ENCODE results near the gene CTNND2.

Gene CTNND2

GRCh38 chr5:11214864-11215644 is 689.2 kb downstream of the CTNND2 start:
- H3K4me2 ChIP-seq (ENCODE audit: low read length) = no peak overlapping the region
- no peak overlapping the region for H3K4me3 ChIP-seq (ENCODE audit: low read length)
- TF ChIP-seq EZH2phosphoT487 (IDR thresholded peaks at IDR 0.05; ENCODE audit: borderline replicate concordance, low read length) (no peak), CTCF (IDR thresholded peaks at IDR 0.05; ENCODE audit: low read depth, low read length, poor library complexity, severe bottlenecking) (no peak)
- no peaks in the 10 kb centered on the region for H3F3A ChIP-seq (ENCODE audit: control insufficient read depth, insufficient read depth)
- H3K27me3 ChIP-seq (ENCODE audit: control insufficient read depth, low read length) = no peaks in the 10 kb centered on the region
- no peaks in the 10 kb centered on the region for H3K36me3 ChIP-seq (ENCODE audit: control insufficient read depth, low read length)
- no peaks in the 10 kb centered on the region for H4K20me1 ChIP-seq (ENCODE audit: control insufficient read depth, insufficient read depth, low read depth, low read length)
- H3K79me2 ChIP-seq (ENCODE audit: control insufficient read depth, low read length) = no peaks in the 10 kb centered on the region
- H3K9me2 ChIP-seq (replicated peaks; ENCODE audit: control insufficient read depth, low read length) = no peaks in the 10 kb centered on the region
- no peak overlapping the region for H3K27ac ChIP-seq (ENCODE audit: low read depth, low read length)
- H3K9me3 ChIP-seq (ENCODE audit: control insufficient read depth, insufficient read depth, low read length) = no peaks in the 10 kb centered on the region
- H3K4me1 ChIP-seq (ENCODE audit: control insufficient read depth, low read length) = no peaks in the 10 kb centered on the region

- Histone ChIP-seq H3K4me1 (ENCODE audit: control insufficient read depth, low read length) (no peaks in the 10 kb centered on the region), H3K4me2 (ENCODE audit: low read length) (no peak overlapping the region), H3K27ac (ENCODE audit: low read depth, low read length) (no peak overlapping the region), H3K27me3 (ENCODE audit: control insufficient read depth, low read length) (no peaks in the 10 kb centered on the region), H3K36me3 (ENCODE audit: control insufficient read depth, low read length) (no peaks in the 10 kb centered on the region), H3K79me2 (ENCODE audit: control insufficient read depth, low read length) (no peaks in the 10 kb centered on the region), H4K20me1 (ENCODE audit: control insufficient read depth, insufficient read depth, low read depth, low read length) (no peaks in the 10 kb centered on the region), H3F3A (ENCODE audit: control insufficient read depth, insufficient read depth) (no peaks in the 10 kb centered on the region), H3K4me3 (ENCODE audit: low read length) (no peak overlapping the region), H3K9me2 (replicated peaks; ENCODE audit: control insufficient read depth, low read length) (no peaks in the 10 kb centered on the region), H3K9me3 (ENCODE audit: control insufficient read depth, insufficient read depth, low read length) (no peaks in the 10 kb centered on the region)
- no peak for TF ChIP-seq EZH2phosphoT487 (IDR thresholded peaks at IDR 0.05; ENCODE audit: borderline replicate concordance, low read length)
Measured at GRCh38 chr5:11212706-11213105, 691.5 kb downstream of the CTNND2 start.

- Histone ChIP-seq H3K4me3 (ENCODE audit: low read length) (no peak overlapping the region), H3K9me2 (replicated peaks; ENCODE audit: control insufficient read depth, low read length) (no peaks in the 10 kb centered on the region), H3K4me1 (ENCODE audit: control insufficient read depth, low read length) (no peaks in the 10 kb centered on the region), H3K79me2 (ENCODE audit: control insufficient read depth, low read length) (no peaks in the 10 kb centered on the region), H3F3A (ENCODE audit: control insufficient read depth, insufficient read depth) (no peaks in the 10 kb centered on the region), H4K20me1 (ENCODE audit: control insufficient read depth, insufficient read depth, low read depth, low read length) (no peaks in the 10 kb centered on the region), H3K4me2 (ENCODE audit: low read length) (no peak overlapping the region), H3K27me3 (ENCODE audit: control insufficient read depth, low read length) (no peaks in the 10 kb centered on the region), H3K27ac (ENCODE audit: low read depth, low read length) (no peak overlapping the region), H3K36me3 (ENCODE audit: control insufficient read depth, low read length) (no peaks in the 10 kb centered on the region), H3K9me3 (ENCODE audit: control insufficient read depth, insufficient read depth, low read length) (no peaks in the 10 kb centered on the region)
- no peak for TF ChIP-seq EZH2phosphoT487 (IDR thresholded peaks at IDR 0.05; ENCODE audit: borderline replicate concordance, low read length)
- TF ChIP-seq CTCF (IDR thresholded peaks at IDR 0.05; ENCODE audit: low read depth, low read length, poor library complexity, severe bottlenecking) = no peak
Measured at GRCh38 chr5:11197726-11198125, 706.5 kb downstream of the CTNND2 start.

GRCh38 chr5:11191673-11192072 is 712.6 kb downstream of the CTNND2 start:
- TF ChIP-seq CTCF (IDR thresholded peaks at IDR 0.05; ENCODE audit: low read depth, low read length, poor library complexity, severe bottlenecking) (no peak), EZH2phosphoT487 (IDR thresholded peaks at IDR 0.05; ENCODE audit: borderline replicate concordance, low read length) (no peak)
- Histone ChIP-seq H3K9me3 (ENCODE audit: control insufficient read depth, insufficient read depth, low read length) (no peaks in the 10 kb centered on the region), H3K4me3 (ENCODE audit: low read length) (no peak overlapping the region)

More at GRCh38 chr5:11191673-11192072, 712.6 kb downstream of the CTNND2 start:
- H3K9me2 ChIP-seq (replicated peaks; ENCODE audit: control insufficient read depth, low read length) = no peaks in the 10 kb centered on the region
- H3K4me1 ChIP-seq (ENCODE audit: control insufficient read depth, low read length) = no peaks in the 10 kb centered on the region
- H3F3A ChIP-seq (ENCODE audit: control insufficient read depth, insufficient read depth) = no peaks in the 10 kb centered on the region
- no peaks in the 10 kb centered on the region for H4K20me1 ChIP-seq (ENCODE audit: control insufficient read depth, insufficient read depth, low read depth, low read length)
- no peaks in the 10 kb centered on the region for H3K27me3 ChIP-seq (ENCODE audit: control insufficient read depth, low read length)
- no peak overlapping the region for H3K4me2 ChIP-seq (ENCODE audit: low read length)
- no peak overlapping the region for H3K27ac ChIP-seq (ENCODE audit: low read depth, low read length)
- H3K36me3 ChIP-seq (ENCODE audit: control insufficient read depth, low read length) = no peaks in the 10 kb centered on the region
- no peaks in the 10 kb centered on the region for H3K79me2 ChIP-seq (ENCODE audit: control insufficient read depth, low read length)

Measured in DOHH2 (cell line).